Fibroblast of villous mesenchyme (primary cell): ENCODE measurements around the gene SMCR8. TPM values are rescaled to one million over a fixed set of nuclear protein-coding genes. Genes with fewer than 3 reads are reported as not detected.
"Not testable (repeated sequence)": the region's sequence is repeated elsewhere in the genome, so short reads cannot be mapped to it uniquely, and the experiment has no call there.

Experiments
- DNase-seq: peaks from one replicate; pipeline ENCODE4 v3.0.0-alpha.2; 2010; ENCODE audit warnings: low read depth
- H3K4me3 ChIP-seq: 2 replicates; pipeline ENCODE4 v1.5.1; 2011; ENCODE audit warnings: low read depth, mild to moderate bottlenecking, low read length
- CTCF ChIP-seq: IDR thresholded peaks from 2 replicates; pipeline ENCODE4 v1.5.1; 2012; ENCODE audit warnings: low read depth, mild to moderate bottlenecking, low read length; ENCODE audit not compliant: insufficient read depth
- total RNA-seq: library from RNA; depleted of rRNA; stranded (reverse); fragments of >200 nt; gene quantifications from 2 replicates; pipeline ENCODE4 v1.2.3, GENCODE V29; 2012

Gene SMCR8
- total RNA-seq, 1 donor: 21.6 TPM

- no peak overlapping the region for H3K4me3 ChIP-seq
- DNase-seq: no peak
- no peak for TF ChIP-seq CTCF
Measured at GRCh38 chr17:18368946-18369345, 53.9 kb downstream of the SMCR8 start.

GRCh38 chr17:18370761-18371160, 55.7 kb downstream of the SMCR8 start:
- H3K4me3 ChIP-seq: no peak overlapping the region
- TF ChIP-seq CTCF: no peak
- DNase-seq: no peak

- no peak for DNase-seq
- no peak overlapping the region for H3K4me3 ChIP-seq
- no peak for TF ChIP-seq CTCF
Measured at GRCh38 chr17:18371455-18371854, 56.4 kb downstream of the SMCR8 start.

GRCh38 chr17:18373181-18373580, 58.1 kb downstream of the SMCR8 start:
- not testable (repeated sequence) for DNase-seq, H3K4me3 ChIP-seq

GRCh38 chr17:18374216-18374615, 59.1 kb downstream of the SMCR8 start:
- TF ChIP-seq CTCF: no peak
- DNase-seq: no peak

More at GRCh38 chr17:18374216-18374615, 59.1 kb downstream of the SMCR8 start:
- H3K4me3 ChIP-seq: no peak overlapping the region

Other genes starting within 250 kb of the SMCR8 start
- 30.3 and 33.2 TPM in 2 replicates for gene DRG2, start 227.3 kb upstream of the SMCR8 start, total RNA-seq
- 0.43 and 0.97 TPM in 2 replicates for gene MYO15A, start 206.5 kb upstream of the SMCR8 start, total RNA-seq
- gene ALKBH5, start 131.5 kb upstream of the SMCR8 start, total RNA-seq: 113 and 144 TPM in 2 replicates
- gene LLGL1, start 89.7 kb upstream of the SMCR8 start, total RNA-seq: 44.0 and 49.3 TPM in 2 replicates
- 205 and 244 TPM in 2 replicates for gene FLII, start 56.6 kb upstream of the SMCR8 start, total RNA-seq
- 16.4 and 18.4 TPM in 2 replicates for gene MIEF2, start 54.6 kb upstream of the SMCR8 start, total RNA-seq
- 29.0 and 45.8 TPM in 2 replicates for gene TOP3A, start 299 bp upstream of the SMCR8 start, total RNA-seq
- 13.2 and 14.2 TPM in 2 replicates for gene SHMT1, start 48.3 kb downstream of the SMCR8 start, total RNA-seq
- not detected in 2 replicates for gene EVPLL, start 62.5 kb downstream of the SMCR8 start, total RNA-seq
- not detected in 2 replicates for gene LGALS9C, start 161.5 kb downstream of the SMCR8 start, total RNA-seq